WERI-Rb-1 (cell line): ENCODE data around the gene ATP8B1.
"Not testable (repeated sequence)": the region's sequence is repeated elsewhere in the genome, so short reads cannot be mapped to it uniquely, and the experiment has no call there.

Experiments
- DNase-seq: peaks from one replicate; pipeline ENCODE4 v3.0.0-alpha.2; 2020
- H3K27ac ChIP-seq: fragments of 250-450 bp; sonication (Bioruptor Pico); 2 replicates; pipeline ENCODE4 v1.5.1; 2020; ENCODE audit warnings: mild to moderate bottlenecking, moderate library complexity
- H3K27me3 ChIP-seq: fragments of 250-450 bp; sonication (Bioruptor Pico); 2 replicates; pipeline ENCODE4 v1.5.1; 2021; ENCODE audit warnings: mild to moderate bottlenecking, low read depth, moderate library complexity; ENCODE audit not compliant: insufficient read depth, severe bottlenecking
- H3K36me3 ChIP-seq: fragments of 250-450 bp; sonication (Bioruptor Pico); 2 replicates; pipeline ENCODE4 v1.5.1; 2020; ENCODE audit warnings: mild to moderate bottlenecking, moderate library complexity
- H3K4me3 ChIP-seq: 2 replicates; pipeline ENCODE4 v1.5.1; 2011; ENCODE audit warnings: low read depth, mild to moderate bottlenecking, control low read depth, low read length
- H3K9me3 ChIP-seq: fragments of 250-450 bp; sonication (Bioruptor Pico); 2 replicates; pipeline ENCODE4 v1.5.1; 2021; ENCODE audit warnings: mild to moderate bottlenecking, moderate library complexity; ENCODE audit not compliant: severe bottlenecking
- TF ChIP-seq, protein P1 (sequence below): IDR thresholded peaks from 2 replicates; pipeline ENCODE4 v1.5.1; 2011; ENCODE audit warnings: low read depth, mild to moderate bottlenecking, control low read depth, inconsistent platforms, low read length

The ATP8B1 gene

GRCh38 chr18:57649556-57650500 is 153.3 kb downstream of the ATP8B1 start:
- DNase-seq: no peak
- Histone ChIP-seq H3K4me3 (no peak overlapping the region), H3K36me3 (no peaks in the 10 kb centered on the region), H3K27me3 (no peaks in the 10 kb centered on the region), H3K9me3 (no peaks in the 10 kb centered on the region), H3K27ac (no peak overlapping the region)
- TF ChIP-seq, protein P1, sequence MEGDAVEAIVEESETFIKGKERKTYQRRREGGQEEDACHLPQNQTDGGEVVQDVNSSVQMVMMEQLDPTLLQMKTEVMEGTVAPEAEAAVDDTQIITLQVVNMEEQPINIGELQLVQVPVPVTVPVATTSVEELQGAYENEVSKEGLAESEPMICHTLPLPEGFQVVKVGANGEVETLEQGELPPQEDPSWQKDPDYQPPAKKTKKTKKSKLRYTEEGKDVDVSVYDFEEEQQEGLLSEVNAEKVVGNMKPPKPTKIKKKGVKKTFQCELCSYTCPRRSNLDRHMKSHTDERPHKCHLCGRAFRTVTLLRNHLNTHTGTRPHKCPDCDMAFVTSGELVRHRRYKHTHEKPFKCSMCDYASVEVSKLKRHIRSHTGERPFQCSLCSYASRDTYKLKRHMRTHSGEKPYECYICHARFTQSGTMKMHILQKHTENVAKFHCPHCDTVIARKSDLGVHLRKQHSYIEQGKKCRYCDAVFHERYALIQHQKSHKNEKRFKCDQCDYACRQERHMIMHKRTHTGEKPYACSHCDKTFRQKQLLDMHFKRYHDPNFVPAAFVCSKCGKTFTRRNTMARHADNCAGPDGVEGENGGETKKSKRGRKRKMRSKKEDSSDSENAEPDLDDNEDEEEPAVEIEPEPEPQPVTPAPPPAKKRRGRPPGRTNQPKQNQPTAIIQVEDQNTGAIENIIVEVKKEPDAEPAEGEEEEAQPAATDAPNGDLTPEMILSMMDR: no peak

- no peak for DNase-seq
- no peaks in the 10 kb centered on the region for H3K9me3 ChIP-seq
- no peak overlapping the region for H3K4me3 ChIP-seq
- H3K27me3 ChIP-seq: no peaks in the 10 kb centered on the region
- H3K27ac ChIP-seq: no peak overlapping the region
- no peaks in the 10 kb centered on the region for H3K36me3 ChIP-seq
- TF ChIP-seq, protein P1: no peak
These were observed 154.7 kb downstream of the ATP8B1 start for GRCh38 chr18:57648414-57648813.

DNA sequence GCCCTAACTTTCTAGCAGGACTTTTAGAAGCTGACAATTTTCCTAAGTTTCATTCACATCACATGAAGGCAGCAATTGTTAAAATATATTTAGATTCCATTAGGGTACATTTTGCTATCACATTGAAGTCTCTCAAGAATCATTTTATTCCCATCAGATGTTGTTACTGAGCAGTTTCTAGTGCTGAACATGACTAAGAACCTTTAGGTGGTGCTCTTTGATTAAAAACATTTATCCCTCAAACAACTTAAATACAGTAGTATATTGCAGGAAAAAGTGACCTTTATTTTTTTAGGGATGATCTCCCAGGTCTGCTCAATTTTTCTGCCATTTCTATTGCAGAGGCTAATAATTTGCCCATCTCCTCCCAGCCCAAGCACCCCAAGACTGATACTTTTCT is 158.6 kb downstream of the ATP8B1 start:
- TF ChIP-seq, protein P1: no peak
- Histone ChIP-seq H3K27ac (no peak overlapping the region), H3K36me3 (no peaks in the 10 kb centered on the region), H3K9me3 (peaks cover 2% of the 10 kb centered on the region), H3K27me3 (no peaks in the 10 kb centered on the region), H3K4me3 (no peak overlapping the region)
- no peak for DNase-seq

GRCh38 chr18:57643726-57644125 is 159.4 kb downstream of the ATP8B1 start:
- H3K36me3 ChIP-seq, H3K9me3 ChIP-seq, H3K4me3 ChIP-seq, H3K27me3 ChIP-seq, DNase-seq, H3K27ac ChIP-seq: not testable (repeated sequence)

DNA sequence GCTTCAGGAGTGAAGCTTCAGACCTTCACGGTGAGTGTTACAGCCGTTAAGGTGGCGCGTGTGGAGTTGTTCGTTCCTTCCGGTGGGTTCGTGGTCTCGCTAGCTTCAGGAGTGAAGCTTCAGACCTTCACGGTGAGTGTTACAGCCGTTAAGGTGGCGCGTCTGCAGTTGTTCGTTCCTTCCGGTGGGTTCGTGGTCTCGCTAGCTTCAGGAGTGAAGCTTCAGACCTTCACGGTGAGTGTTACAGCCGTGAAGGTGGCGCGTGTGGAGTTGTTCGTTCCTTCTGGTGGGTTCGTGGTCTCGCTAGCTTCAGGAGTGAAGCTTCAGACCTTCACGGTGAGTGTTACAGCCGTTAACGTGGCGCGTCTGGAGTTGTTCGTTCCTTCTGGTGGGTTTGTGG is 160.7 kb downstream of the ATP8B1 start:
- H3K27ac ChIP-seq, H3K4me3 ChIP-seq, H3K9me3 ChIP-seq, H3K27me3 ChIP-seq, H3K36me3 ChIP-seq, DNase-seq: not testable (repeated sequence)

GRCh38 chr18:57640749-57641148 is 162.4 kb downstream of the ATP8B1 start:
- Histone ChIP-seq H3K4me3 (no peak overlapping the region), H3K36me3 (no peaks in the 10 kb centered on the region), H3K27me3 (no peaks in the 10 kb centered on the region), H3K9me3 (peaks cover 2% of the 10 kb centered on the region), H3K27ac (no peak overlapping the region)
- no peak for DNase-seq
- TF ChIP-seq, protein P1: no peak

GRCh38 chr18:57640236-57640635 is 162.9 kb downstream of the ATP8B1 start:
- H3K27me3 ChIP-seq: no peaks in the 10 kb centered on the region
- no peak for DNase-seq
- H3K9me3 ChIP-seq: peaks cover 2% of the 10 kb centered on the region
- no peak overlapping the region for H3K4me3 ChIP-seq
- H3K27ac ChIP-seq: no peak overlapping the region
- no peaks in the 10 kb centered on the region for H3K36me3 ChIP-seq
- TF ChIP-seq, protein P1: no peak
